Measurements from ENCODE around the gene SEMA3A.

- no peak for TF ChIP-seq POLR2A (IDR thresholded peaks at IDR 0.05)
- no peak for TF ChIP-seq CTCF (IDR thresholded peaks at IDR 0.05)
Measured at GRCh38 chr7:83931968-83932367, 262.6 kb downstream of the SEMA3A start.

Data from esophagus squamous epithelium (tissue), 4 donors.